Suprapubic skin (tissue), 4 donors: ENCODE results near the gene NCOA1.

Source experiments
- EP300 ChIP-seq: sonication (generic); formaldehyde crosslinking; IDR thresholded peaks from one replicate; pipeline ENCODE4 v1.6.1; 2017; ENCODE audit warnings: antibody characterized with exemption
- POLR2A ChIP-seq, 2 donors: fragments of 450-650 bp; IDR thresholded peaks; one replicate each; pipeline ENCODE4 v1.6.1; 2017; ENCODE audit warnings: antibody characterized with exemption in 2 of 2, mild to moderate bottlenecking in 2 of 2, moderate library complexity in 2 of 2
- POLR2AphosphoS5 ChIP-seq, 3 donors: sonication (generic); formaldehyde crosslinking; IDR thresholded peaks; one replicate each; pipeline ENCODE4 v1.6.1; 2017; ENCODE audit warnings: antibody characterized with exemption in 3 of 3
- TF ChIP-seq, protein P1 (sequence below), 2 donors: fragments of 200-600 bp in 1 of 2; fragments of 450-650 bp in 1 of 2; sonication (generic) in 1 of 2; IDR thresholded peaks; one replicate each; pipeline ENCODE4 v1.5.1; 2016 to 2019; ENCODE audit warnings: antibody characterized with exemption in 2 of 2, mild to moderate bottlenecking in 1 of 2, moderate library complexity in 1 of 2

DNA sequence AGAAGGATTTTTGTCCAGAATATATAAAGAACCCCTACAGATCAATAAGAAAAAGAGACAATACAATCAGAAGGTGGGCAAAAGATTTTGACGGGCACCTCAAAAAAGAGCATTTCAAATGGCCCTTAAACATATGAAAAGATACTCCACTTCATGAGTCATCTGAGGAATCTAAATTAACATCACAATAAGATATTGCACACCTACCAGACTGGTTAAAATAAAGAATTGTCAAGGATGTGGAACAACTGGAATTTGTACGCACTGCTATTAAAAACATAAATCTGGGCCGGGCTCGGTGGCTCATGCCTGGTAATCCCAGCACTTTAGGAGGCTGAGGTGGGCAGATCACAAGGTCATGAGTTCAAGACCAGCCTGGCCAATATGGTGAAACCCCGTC lies 17.0 kb upstream of the NCOA1 start:
- TF ChIP-seq, protein P1, sequence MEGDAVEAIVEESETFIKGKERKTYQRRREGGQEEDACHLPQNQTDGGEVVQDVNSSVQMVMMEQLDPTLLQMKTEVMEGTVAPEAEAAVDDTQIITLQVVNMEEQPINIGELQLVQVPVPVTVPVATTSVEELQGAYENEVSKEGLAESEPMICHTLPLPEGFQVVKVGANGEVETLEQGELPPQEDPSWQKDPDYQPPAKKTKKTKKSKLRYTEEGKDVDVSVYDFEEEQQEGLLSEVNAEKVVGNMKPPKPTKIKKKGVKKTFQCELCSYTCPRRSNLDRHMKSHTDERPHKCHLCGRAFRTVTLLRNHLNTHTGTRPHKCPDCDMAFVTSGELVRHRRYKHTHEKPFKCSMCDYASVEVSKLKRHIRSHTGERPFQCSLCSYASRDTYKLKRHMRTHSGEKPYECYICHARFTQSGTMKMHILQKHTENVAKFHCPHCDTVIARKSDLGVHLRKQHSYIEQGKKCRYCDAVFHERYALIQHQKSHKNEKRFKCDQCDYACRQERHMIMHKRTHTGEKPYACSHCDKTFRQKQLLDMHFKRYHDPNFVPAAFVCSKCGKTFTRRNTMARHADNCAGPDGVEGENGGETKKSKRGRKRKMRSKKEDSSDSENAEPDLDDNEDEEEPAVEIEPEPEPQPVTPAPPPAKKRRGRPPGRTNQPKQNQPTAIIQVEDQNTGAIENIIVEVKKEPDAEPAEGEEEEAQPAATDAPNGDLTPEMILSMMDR (IDR thresholded peaks at IDR 0.05): no peak
- no peak for TF ChIP-seq POLR2A (IDR thresholded peaks at IDR 0.05)
- no peak for TF ChIP-seq EP300
- no peak for TF ChIP-seq POLR2AphosphoS5 (IDR thresholded peaks at IDR 0.05)
